Liver (tissue), 3 donors: ENCODE results near the gene SS18L1.

Source experiments
- CTCF ChIP-seq: fragments of 150-350 bp; IDR thresholded peaks from 2 replicates; pipeline ENCODE4 v1.5.1; 2017; ENCODE audit warnings: improper control_type of control experiment, low read depth, low read length; ENCODE audit not compliant: missing input control
- FOXA1 ChIP-seq: IDR thresholded peaks from 2 replicates; pipeline ENCODE4 v1.6.1; 2016; ENCODE audit warnings: antibody characterized with exemption
- GABPA ChIP-seq, 2 donors: IDR thresholded peaks in 1 of 2; conservative IDR thresholded peaks in 1 of 2; 2 replicates each; pipeline ENCODE4 v1.6.1; 2016; ENCODE audit warnings: antibody characterized with exemption in 2 of 2, mild to moderate bottlenecking in 1 of 2, moderate library complexity in 1 of 2
- JUND ChIP-seq, 2 donors: IDR thresholded peaks; 2 replicates each; pipeline ENCODE4 v1.6.1; 2016; ENCODE audit warnings: antibody characterized with exemption in 2 of 2
- MAX ChIP-seq: IDR thresholded peaks from 2 replicates; pipeline ENCODE4 v1.6.1; 2016; ENCODE audit warnings: antibody characterized with exemption
- RAD21 ChIP-seq, 2 donors: IDR thresholded peaks; 2 replicates each; pipeline ENCODE4 v1.6.1; 2016; ENCODE audit warnings: antibody characterized with exemption in 2 of 2, mild to moderate bottlenecking in 2 of 2
- REST ChIP-seq: IDR thresholded peaks from 2 replicates; pipeline ENCODE4 v1.6.1; 2016; ENCODE audit warnings: antibody characterized with exemption, mild to moderate bottlenecking
- RXRA ChIP-seq, 2 donors: IDR thresholded peaks; 2 replicates each; pipeline ENCODE4 v1.6.1; 2017 to 2018; ENCODE audit warnings: antibody characterized with exemption in 2 of 2, mild to moderate bottlenecking in 1 of 2
- donor health status: healthy.
- donor health status: healthy.

- TF ChIP-seq CTCF (no peak), FOXA1 (no peak), REST (no peak), MAX (no peak), GABPA (IDR thresholded peaks at IDR 0.05 in 1 of 2, conservative IDR thresholded peaks at IDR 0.05 in 1 of 2) (no peak), RAD21 (IDR thresholded peaks at IDR 0.05) (no peak), JUND (IDR thresholded peaks at IDR 0.05) (no peak), RXRA (IDR thresholded peaks at IDR 0.05) (no peak)
Observed at GRCh38 chr20:62137092-62137384, 6.5 kb upstream of the SS18L1 start.
